Parathyroid adenoma (tissue), 2 donors: Measurements from ENCODE around the gene KLF7.

Experiments
- H2AFZ ChIP-seq: fragments of 300-600 bp; sonication (generic); one replicate; pipeline ENCODE4 v1.7.0; 2017; ENCODE audit warnings: antibody characterized with exemption, mild to moderate bottlenecking
- H3K27ac ChIP-seq: fragments of 300-600 bp; sonication (generic); one replicate; pipeline ENCODE4 v1.7.0; 2017
- H3K27me3 ChIP-seq: fragments of 300-600 bp; sonication (generic); one replicate; pipeline ENCODE4 v1.7.0; 2017; ENCODE audit warnings: low read length; ENCODE audit not compliant: control insufficient read depth, insufficient read depth
- H3K36me3 ChIP-seq: fragments of 300-600 bp; sonication (generic); one replicate; pipeline ENCODE4 v1.7.0; 2017; ENCODE audit warnings: low read length; ENCODE audit not compliant: control insufficient read depth, insufficient read depth
- H3K4me1 ChIP-seq: fragments of 300-600 bp; sonication (generic); one replicate; pipeline ENCODE4 v1.7.0; 2017; ENCODE audit warnings: control low read depth
- H3K4me2 ChIP-seq: fragments of 300-600 bp; sonication (generic); one replicate; pipeline ENCODE4 v1.7.0; 2017; ENCODE audit warnings: low read length
- H3K4me3 ChIP-seq: fragments of 300-600 bp; sonication (generic); one replicate; pipeline ENCODE4 v1.7.0; 2017; ENCODE audit warnings: low read depth, low read length
- H3K79me2 ChIP-seq: fragments of 300-600 bp; sonication (generic); one replicate; pipeline ENCODE4 v1.7.0; 2017; ENCODE audit warnings: control low read depth
- H3K9ac ChIP-seq: fragments of 300-600 bp; sonication (generic); one replicate; pipeline ENCODE4 v1.7.0; 2017; ENCODE audit warnings: mild to moderate bottlenecking
- H3K9me3 ChIP-seq: fragments of 300-600 bp; sonication (generic); one replicate; pipeline ENCODE4 v1.7.0; 2017; ENCODE audit warnings: low read length; ENCODE audit not compliant: control insufficient read depth
- TF ChIP-seq, protein P1 (sequence below): fragments of 300-600 bp; sonication (generic); IDR thresholded peaks from one replicate; pipeline ENCODE4 v1.7.0; 2017; ENCODE audit warnings: antibody characterized with exemption, mild to moderate bottlenecking
- donor health status: primary hyperparathyroidism.

The KLF7 gene

DNA sequence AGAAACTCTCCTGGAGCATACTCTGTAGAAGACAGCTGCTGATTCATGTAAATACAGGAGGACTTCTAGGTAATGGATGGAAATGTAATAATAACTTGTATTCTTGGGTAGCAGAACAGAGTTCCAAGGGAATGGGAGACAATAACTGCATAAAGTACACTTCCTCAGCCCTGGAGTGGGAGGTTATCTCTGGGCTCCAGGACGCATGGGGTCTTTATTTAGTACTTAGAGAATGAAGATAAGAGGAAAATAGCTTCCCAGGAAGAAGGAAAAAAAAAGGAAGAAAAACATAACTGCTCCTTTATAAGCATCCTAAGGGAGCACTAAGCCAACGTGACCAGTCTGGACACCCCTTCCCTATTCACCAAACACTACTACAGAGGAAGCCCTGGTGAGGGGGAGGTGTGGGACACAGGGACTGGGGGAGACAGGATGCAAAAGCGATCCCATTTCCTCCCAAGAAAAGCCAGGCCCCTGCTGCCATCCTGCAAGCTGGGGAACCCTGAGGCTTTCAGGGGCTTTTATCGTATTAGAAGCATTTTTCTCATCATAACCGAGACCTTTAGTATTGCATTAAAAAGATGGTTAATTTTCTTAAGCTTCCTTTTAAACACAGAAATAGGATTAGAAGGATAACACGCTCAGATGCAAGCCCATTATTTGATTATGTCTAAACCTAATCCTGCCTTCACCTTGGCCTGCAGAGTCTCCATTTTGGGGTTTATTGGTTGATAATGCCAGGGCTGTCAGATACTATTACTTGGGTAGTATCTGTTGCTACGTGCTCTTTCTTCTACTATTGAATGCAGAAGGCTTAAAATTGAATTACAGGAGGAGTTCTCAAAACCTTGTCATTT lies 78.5 kb downstream of the KLF7 start:
- no peaks in the 10 kb centered on the region for H3K9me3 ChIP-seq
- H2AFZ ChIP-seq: no peak overlapping the region
- no peak overlapping the region for H3K27ac ChIP-seq
- TF ChIP-seq, protein P1, sequence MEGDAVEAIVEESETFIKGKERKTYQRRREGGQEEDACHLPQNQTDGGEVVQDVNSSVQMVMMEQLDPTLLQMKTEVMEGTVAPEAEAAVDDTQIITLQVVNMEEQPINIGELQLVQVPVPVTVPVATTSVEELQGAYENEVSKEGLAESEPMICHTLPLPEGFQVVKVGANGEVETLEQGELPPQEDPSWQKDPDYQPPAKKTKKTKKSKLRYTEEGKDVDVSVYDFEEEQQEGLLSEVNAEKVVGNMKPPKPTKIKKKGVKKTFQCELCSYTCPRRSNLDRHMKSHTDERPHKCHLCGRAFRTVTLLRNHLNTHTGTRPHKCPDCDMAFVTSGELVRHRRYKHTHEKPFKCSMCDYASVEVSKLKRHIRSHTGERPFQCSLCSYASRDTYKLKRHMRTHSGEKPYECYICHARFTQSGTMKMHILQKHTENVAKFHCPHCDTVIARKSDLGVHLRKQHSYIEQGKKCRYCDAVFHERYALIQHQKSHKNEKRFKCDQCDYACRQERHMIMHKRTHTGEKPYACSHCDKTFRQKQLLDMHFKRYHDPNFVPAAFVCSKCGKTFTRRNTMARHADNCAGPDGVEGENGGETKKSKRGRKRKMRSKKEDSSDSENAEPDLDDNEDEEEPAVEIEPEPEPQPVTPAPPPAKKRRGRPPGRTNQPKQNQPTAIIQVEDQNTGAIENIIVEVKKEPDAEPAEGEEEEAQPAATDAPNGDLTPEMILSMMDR: no peak
- H3K4me3 ChIP-seq: no peak overlapping the region
- H3K4me1 ChIP-seq: no peaks in the 10 kb centered on the region
- no peak overlapping the region for H3K9ac ChIP-seq
- H3K4me2 ChIP-seq: no peak overlapping the region
- H3K79me2 ChIP-seq: no peaks in the 10 kb centered on the region
- no peaks in the 10 kb centered on the region for H3K36me3 ChIP-seq
- no peaks in the 10 kb centered on the region for H3K27me3 ChIP-seq

DNA sequence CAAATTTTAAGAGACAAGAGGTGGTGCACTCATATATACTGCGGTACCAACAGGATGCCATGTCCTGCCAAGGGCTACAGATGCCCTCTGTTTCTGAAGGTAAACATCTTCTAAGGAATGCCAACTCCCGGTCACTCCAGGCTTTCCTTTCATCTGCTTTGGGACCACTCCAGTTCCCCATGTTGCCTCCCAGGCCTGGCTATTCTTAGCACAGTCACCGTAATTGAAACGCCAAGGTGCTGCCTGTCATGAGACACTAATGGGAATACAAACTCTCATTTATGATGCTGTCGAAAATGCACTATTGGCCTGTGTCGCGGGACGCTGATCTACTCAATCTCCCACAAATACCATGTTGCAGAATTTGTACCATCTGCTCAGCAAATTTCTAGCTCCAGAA lies 79.6 kb downstream of the KLF7 start:
- Histone ChIP-seq H2AFZ (no peak overlapping the region), H3K36me3 (no peaks in the 10 kb centered on the region), H3K27ac (no peak overlapping the region), H3K27me3 (no peaks in the 10 kb centered on the region), H3K9me3 (no peaks in the 10 kb centered on the region), H3K4me2 (no peak overlapping the region), H3K4me3 (no peak overlapping the region), H3K4me1 (no peaks in the 10 kb centered on the region), H3K79me2 (no peaks in the 10 kb centered on the region), H3K9ac (no peak overlapping the region)
- TF ChIP-seq, protein P1: no peak

DNA sequence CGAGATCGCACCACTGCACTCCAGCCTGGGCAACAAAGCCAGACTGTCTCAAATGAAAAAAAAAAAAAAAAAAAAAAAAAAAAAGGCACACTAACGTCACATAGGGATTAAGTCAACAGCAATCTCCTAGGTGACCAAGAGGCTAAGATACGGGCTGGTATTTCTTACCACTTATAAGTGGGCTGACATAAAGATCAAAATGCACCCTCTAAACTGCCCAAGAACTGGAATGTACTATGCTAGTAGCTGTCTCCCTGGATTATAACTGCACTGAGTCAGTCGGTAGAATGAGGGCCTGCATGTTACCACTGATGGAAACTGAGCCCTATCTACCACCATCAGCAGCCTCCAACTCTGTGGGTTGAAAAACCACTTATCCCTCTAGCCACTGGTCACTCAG lies 80.6 kb downstream of the KLF7 start:
- no peak overlapping the region for H3K4me2 ChIP-seq
- no peaks in the 10 kb centered on the region for H3K9me3 ChIP-seq
- no peak overlapping the region for H3K4me3 ChIP-seq
- H3K27ac ChIP-seq: no peak overlapping the region
- H3K4me1 ChIP-seq: no peaks in the 10 kb centered on the region
- H2AFZ ChIP-seq: no peak overlapping the region
- no peaks in the 10 kb centered on the region for H3K79me2 ChIP-seq
- no peaks in the 10 kb centered on the region for H3K36me3 ChIP-seq
- H3K9ac ChIP-seq: no peak overlapping the region
- H3K27me3 ChIP-seq: no peaks in the 10 kb centered on the region
- TF ChIP-seq, protein P1: no peak

DNA sequence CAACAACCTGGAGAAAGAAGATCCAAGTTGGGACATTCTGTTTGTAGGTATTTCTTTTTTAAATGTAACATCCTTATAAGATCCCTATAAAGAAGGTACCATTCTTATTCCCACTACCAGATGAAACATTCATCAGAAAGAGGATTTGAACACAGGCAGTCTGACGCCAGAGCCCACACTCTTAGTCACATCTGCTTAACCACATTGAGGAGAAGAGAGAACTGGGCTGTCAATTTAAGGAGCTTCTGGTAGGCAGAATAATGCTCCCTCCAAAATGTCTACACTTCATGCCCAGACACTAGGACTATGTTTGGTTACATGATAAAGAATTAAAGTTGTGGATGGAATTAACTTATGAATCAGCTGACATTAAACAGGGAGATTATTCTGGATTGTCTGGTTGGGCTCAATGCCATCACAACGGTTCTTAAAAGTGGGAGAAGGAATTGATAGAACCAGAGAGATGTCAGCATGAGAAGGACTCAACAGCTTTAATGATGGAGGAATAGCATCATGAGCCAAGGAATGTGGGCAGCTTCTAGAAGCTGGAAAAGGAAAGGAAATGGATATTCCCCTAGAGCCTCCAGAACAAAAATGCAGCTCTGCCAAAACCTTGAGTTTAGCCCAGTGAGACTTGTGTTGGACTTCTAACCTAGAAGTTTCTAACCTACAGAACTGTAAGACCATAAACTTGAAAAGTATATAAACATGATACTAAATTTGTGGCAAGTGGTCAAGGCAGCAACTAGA lies 82.2 kb downstream of the KLF7 start:
- no peak overlapping the region for H3K27ac ChIP-seq
- H3K4me1 ChIP-seq: no peaks in the 10 kb centered on the region
- no peaks in the 10 kb centered on the region for H3K36me3 ChIP-seq
- H3K79me2 ChIP-seq: no peaks in the 10 kb centered on the region
- H2AFZ ChIP-seq: no peak overlapping the region
- H3K9me3 ChIP-seq: no peaks in the 10 kb centered on the region
- TF ChIP-seq, protein P1: no peak
- no peak overlapping the region for H3K4me3 ChIP-seq
- H3K4me2 ChIP-seq: no peak overlapping the region
- no peaks in the 10 kb centered on the region for H3K27me3 ChIP-seq
- no peak overlapping the region for H3K9ac ChIP-seq
